Measurements from ENCODE around the gene HMGB3.
"Not testable (repeated sequence)": the region's sequence is repeated elsewhere in the genome, so short reads cannot be mapped to it uniquely, and the experiment has no call there.

The HMGB3 gene

GRCh38 chrX:150980186-150980585 is 2.9 kb upstream of the HMGB3 start:
- DNase-seq = no peak

DNA sequence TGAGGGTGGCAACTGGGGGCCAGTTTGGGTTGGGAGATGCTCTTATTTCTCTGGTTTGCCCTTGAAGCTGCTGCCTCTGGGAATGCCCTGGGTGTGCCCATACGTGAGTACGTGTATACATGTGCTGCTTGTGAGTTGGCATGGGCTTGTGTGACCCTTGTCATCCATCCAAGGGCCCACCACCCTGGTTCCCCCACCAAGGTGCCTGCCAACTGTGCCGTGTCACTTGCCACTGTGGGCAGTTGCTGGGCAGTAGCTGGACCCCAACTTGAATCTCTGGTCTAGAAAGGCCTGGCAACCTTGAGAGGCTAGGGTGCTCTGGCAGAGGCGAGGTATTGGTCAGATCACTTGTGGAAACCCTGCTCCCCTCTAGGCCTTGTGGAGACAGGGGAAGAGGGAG is 2.4 kb upstream of the HMGB3 start:
- DNase-seq = no peak

DNA sequence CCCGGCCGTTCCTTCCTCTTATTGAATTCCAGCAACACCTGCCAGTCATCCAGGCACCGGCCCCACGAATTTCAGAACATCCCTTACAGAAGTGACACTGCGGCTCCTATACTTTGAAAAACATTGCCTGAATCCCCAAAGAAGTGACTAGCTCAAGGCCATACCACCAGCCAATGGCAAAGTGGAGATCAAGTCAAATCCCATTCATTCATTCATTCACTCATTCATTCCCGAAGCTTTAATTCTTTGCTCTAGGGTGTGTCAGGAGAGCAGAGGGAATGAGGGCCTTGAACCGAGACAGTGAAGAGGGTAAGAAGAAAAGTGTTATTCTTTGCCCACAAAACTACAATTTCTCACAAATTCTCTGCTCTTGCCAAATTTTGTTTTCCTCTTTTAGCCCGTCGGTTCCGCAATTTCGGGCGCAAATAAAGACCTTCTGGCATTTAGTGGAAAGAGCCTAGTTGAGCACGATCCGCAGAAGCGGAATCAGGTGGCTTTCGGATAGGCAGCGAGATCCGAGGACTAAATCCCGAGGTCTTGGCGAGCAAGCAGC is 824 bp upstream of the HMGB3 start:
- DNase-seq = no peak

- peak; percentile 54 for DNase-seq
These were observed 510 bp downstream of the HMGB3 start for GRCh38 chrX:150983521-150984168.

GRCh38 chrX:150984169-150984824 is 1.2 kb downstream of the HMGB3 start:
- DNase-seq = no peak

DNA sequence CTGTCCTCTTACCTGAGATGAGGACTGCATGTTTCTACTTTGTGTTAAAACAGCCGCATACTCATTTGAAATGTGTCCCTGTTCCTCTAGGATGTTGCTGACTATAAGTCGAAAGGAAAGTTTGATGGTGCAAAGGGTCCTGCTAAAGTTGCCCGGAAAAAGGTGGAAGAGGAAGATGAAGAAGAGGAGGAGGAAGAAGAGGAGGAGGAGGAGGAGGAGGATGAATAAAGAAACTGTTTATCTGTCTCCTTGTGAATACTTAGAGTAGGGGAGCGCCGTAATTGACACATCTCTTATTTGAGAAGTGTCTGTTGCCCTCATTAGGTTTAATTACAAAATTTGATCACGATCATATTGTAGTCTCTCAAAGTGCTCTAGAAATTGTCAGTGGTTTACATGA is 4.6 kb downstream of the HMGB3 start:
- not testable (repeated sequence) for DNase-seq

DNA sequence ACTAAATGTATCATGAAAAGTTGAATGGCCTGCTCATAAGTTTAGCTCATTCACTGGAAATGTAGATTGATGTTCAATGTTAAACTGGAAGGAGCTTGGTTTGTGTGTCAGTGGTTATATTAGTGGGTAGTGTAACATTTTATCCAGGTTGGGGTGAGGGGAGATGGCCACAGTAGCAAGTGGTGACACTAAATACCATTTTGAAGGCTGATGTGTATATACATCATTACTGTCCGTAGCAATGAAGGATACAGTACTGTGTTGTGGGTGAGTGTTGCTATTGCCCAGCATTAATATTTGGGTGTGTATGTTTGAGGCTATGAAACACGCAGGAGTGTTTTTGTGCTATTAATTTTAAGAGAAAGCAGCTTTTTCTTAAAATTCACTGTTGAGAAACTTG is 6.3 kb downstream of the HMGB3 start:
- no peak for DNase-seq

DNA sequence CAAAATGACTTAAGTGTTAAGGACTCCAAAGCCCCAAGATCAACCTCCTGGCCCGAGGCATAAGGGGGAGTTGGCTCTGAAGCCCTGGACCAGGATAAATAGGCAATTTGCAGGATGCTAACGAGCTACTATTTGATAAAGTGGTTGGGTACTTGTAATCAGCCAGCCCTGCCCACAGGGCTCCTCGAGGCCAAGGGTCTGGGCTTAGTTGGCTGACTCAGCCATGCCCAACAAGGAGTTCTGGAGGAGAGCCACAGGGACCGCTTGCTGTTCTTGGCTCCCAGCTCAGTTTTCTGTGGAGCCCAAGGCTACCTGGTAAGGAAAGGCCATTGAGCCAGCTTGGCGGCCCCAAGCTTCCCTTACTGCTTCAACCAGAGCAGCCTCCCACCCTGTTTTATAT is 7.8 kb downstream of the HMGB3 start:
- no peak for DNase-seq

DNA sequence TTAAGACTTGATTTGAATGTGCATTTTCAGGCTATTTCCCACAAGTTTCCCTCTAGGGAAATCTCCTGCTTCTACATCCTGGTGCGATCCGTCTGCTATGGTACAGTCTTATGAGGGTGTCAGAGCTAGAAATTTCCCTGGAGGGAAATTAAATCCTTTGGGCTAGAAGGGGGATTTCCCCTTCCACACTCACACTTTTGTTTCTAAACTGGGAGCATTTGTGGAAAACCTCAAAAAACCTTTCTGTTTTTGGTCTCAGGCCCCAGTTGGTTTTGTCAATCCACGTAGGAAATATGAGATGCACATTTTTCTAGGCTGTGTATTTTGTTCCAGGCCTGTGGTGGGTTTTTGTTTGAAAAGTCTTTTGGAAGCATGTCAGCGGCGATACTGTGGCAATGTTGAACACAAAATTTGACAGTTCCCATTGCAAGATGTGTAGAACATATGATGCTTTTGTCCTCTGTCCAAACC is 17.8 kb downstream of the HMGB3 start:
- DNase-seq = no peak

DNA sequence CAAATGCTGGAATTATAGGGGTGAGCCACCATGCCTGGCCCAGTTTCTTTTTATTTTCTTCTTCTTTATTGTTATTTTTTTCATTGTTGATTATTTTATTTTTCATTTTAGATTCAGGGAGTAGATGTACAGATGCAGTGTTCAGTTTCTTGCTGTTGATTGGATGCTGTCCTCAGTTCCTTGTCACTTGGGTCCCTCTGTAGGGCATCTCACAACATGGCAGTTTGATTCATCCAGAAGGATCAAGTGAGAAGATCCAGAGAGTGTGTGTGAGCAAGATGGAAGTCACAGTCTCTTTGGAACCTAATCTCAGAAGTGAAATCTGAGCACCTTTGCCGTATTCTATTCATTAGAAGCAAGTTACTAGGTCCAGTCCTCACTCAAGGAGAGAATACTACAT is 20.9 kb downstream of the HMGB3 start:
- DNase-seq = no peak

GRCh38 chrX:151006410-151007109 is 23.4 kb downstream of the HMGB3 start:
- DNase-seq = no peak

DNA sequence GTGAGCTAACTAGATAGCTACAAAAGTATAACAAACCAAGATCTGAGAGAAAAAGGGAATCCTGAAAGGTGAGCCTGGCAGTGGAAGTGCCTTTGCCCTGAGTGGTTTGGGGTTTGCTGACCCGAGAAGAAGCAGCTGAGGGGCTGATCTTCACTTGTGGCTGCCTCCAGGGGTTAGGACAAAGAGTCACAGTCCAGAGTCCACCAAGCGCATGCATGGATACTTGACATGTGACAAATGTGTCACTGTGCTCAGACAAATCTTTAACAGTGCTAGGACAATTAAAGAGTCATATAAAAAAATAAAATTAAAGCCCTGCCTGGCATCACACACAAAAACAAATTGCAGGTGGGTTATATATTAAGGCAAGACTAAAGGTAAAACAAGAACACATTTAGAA is 26.4 kb downstream of the HMGB3 start:
- DNase-seq = no peak

DNA sequence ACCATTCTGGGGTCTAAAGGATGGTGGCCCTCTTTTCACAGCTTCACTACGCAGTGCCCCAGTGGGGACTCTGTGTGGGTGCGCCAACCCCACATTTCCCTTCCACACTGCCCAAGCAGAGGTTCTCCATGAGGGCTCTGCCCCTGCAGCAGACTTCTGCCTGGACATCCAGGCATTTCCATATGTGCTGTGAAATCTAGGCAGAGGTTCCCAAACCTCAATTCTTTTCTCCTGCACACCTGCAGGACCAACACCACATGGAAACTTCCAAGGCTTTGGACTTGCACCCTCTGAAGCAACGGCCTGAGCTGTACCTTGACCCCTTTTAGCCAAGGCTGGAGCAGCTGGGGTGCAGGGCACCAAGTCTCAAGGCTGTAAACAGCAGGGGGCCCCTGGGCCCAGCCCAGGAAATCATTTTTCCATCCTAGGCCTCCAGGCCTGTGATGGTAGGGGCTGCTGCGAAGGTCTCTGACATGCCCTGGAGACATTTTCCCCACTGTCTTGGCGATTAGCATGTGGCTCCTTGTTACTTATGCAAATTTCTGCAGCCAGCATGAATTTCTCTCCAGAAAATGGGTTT is 30.1 kb downstream of the HMGB3 start:
- no peak for DNase-seq

DNA sequence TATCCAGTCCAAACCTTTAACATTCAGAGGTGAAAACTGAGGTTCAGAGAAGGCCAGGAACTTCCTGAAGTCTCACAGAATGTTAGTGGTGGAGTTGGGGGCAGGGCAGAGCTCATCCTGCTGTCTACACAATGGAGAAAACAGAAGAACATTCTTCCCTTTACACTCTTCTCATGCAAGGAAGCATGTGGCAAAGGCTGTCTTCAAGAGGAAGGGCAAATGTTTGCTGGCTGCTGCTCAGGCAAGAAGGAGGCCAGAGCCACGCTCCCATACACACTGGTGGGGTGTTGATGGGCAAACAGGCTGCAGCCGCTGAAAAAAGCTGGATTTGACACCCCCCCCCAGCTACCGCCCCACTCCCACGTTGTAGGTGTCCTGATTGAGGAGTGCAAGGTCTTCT is 32.5 kb downstream of the HMGB3 start:
- DNase-seq = no peak

GRCh38 chrX:151019856-151020255 is 36.7 kb downstream of the HMGB3 start:
- no peak for DNase-seq

GRCh38 chrX:151030845-151031244 is 47.7 kb downstream of the HMGB3 start:
- no peak for DNase-seq

- no peak for DNase-seq
These were observed 48.3 kb downstream of the HMGB3 start for GRCh38 chrX:151031391-151031975.

DNA sequence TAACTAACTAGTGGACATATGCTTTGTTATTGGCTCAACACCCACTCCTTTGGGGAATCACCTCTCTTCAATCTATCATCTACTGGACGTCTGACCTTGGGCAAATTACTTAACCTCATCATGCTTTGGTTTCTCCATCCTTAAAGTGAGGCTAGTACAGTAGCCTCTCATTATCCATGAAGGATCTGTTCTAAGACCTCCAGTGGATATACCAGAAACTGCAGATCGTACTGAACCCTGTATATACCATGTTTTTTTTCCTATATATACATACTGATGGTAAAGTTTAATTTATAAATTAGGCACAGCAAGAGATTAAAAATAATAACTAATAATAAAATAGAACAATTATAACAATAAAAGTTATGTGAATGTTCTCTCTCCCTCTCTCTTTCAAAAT is 56.2 kb downstream of the HMGB3 start:
- no peak for DNase-seq

All from right forelimb (tissue), 1 donor.